Measurements from ENCODE around the gene NID1.

The NID1 gene

GRCh38 chr1:235946571-235946981 is 118.3 kb downstream of the NID1 start:
- TF ChIP-seq, protein P1, sequence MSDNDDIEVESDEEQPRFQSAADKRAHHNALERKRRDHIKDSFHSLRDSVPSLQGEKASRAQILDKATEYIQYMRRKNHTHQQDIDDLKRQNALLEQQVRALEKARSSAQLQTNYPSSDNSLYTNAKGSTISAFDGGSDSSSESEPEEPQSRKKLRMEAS (IDR thresholded peaks at IDR 0.05; ENCODE audit: low read depth, low read length), result no peak; the same call in 1 of the 2 replicates
- TF ChIP-seq POLR2A (IDR thresholded peaks at IDR 0.05; ENCODE audit: extremely low read depth, insufficient read length), result no peak
- TF ChIP-seq, protein P2, sequence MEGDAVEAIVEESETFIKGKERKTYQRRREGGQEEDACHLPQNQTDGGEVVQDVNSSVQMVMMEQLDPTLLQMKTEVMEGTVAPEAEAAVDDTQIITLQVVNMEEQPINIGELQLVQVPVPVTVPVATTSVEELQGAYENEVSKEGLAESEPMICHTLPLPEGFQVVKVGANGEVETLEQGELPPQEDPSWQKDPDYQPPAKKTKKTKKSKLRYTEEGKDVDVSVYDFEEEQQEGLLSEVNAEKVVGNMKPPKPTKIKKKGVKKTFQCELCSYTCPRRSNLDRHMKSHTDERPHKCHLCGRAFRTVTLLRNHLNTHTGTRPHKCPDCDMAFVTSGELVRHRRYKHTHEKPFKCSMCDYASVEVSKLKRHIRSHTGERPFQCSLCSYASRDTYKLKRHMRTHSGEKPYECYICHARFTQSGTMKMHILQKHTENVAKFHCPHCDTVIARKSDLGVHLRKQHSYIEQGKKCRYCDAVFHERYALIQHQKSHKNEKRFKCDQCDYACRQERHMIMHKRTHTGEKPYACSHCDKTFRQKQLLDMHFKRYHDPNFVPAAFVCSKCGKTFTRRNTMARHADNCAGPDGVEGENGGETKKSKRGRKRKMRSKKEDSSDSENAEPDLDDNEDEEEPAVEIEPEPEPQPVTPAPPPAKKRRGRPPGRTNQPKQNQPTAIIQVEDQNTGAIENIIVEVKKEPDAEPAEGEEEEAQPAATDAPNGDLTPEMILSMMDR (IDR thresholded peaks at IDR 0.05; ENCODE audit: low read depth, low read length), result peak; percentile 48
- DNase-seq (ENCODE audit: low read depth), result peak; percentile 89
- peak overlapping the region; percentile 44 for H3K4me3 ChIP-seq (ENCODE audit: low read depth, low read length)

GRCh38 chr1:235945775-235946570 is 118.9 kb downstream of the NID1 start:
- TF ChIP-seq, protein P1 (IDR thresholded peaks at IDR 0.05; ENCODE audit: low read depth, low read length), result peak; percentile 86
- TF ChIP-seq MYC (IDR thresholded peaks at IDR 0.05; ENCODE audit: low read depth, low read length), result peak; percentile 52; the same call in 1 of the 2 replicates
- no peak for TF ChIP-seq POLR2A (IDR thresholded peaks at IDR 0.05; ENCODE audit: extremely low read depth, insufficient read length)
- TF ChIP-seq, protein P2 (IDR thresholded peaks at IDR 0.05; ENCODE audit: low read depth, low read length), result no peak
- peak; percentile 93 for DNase-seq (ENCODE audit: low read depth)
- peak overlapping the region; percentile 44 for H3K4me3 ChIP-seq (ENCODE audit: low read depth, low read length)

GRCh38 chr1:235943581-235944114 is 121.2 kb downstream of the NID1 start:
- peak overlapping the region; percentile 54 for H3K4me3 ChIP-seq (ENCODE audit: low read depth, low read length)
- DNase-seq (ENCODE audit: low read depth), result peak; percentile 83
- TF ChIP-seq, protein P1 (IDR thresholded peaks at IDR 0.05; ENCODE audit: low read depth, low read length), result peak; percentile 70
- no peak; the same call in 1 of the 2 replicates for TF ChIP-seq MYC (IDR thresholded peaks at IDR 0.05; ENCODE audit: low read depth, low read length)

- no peak for TF ChIP-seq POLR2A (IDR thresholded peaks at IDR 0.05; ENCODE audit: extremely low read depth, insufficient read length)
- TF ChIP-seq, protein P1 (IDR thresholded peaks at IDR 0.05; ENCODE audit: low read depth, low read length), result peak; percentile 66
- no peak for DNase-seq (ENCODE audit: low read depth)
- peak overlapping the region; percentile 54 for H3K4me3 ChIP-seq (ENCODE audit: low read depth, low read length)
These were observed 121.8 kb downstream of the NID1 start for GRCh38 chr1:235942979-235943575.

DNA sequence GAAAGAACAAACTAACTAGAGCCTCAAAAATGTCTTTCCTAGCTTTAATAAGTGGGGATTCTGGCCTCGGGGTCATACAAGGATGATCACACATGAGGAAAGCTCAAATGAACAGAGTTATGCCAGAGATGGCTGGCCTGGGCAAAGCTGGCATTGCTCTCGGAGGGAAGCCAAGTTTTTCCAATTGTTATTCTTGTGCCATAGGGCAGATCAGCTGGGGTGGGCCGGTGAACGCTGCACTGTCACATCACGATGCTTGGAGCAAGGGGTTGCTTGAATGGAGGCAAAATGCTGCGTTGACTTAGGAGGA is 122.3 kb downstream of the NID1 start:
- TF ChIP-seq, protein P1 (IDR thresholded peaks at IDR 0.05; ENCODE audit: low read depth, low read length), result no peak
- TF ChIP-seq POLR2A (IDR thresholded peaks at IDR 0.05; ENCODE audit: extremely low read depth, insufficient read length) (no peak), MYC (IDR thresholded peaks at IDR 0.05; ENCODE audit: low read depth, low read length) (no peak; the same call in 1 of the 2 replicates)
- TF ChIP-seq, protein P2 (IDR thresholded peaks at IDR 0.05; ENCODE audit: low read depth, low read length), result no peak
- H3K4me3 ChIP-seq (ENCODE audit: low read depth, low read length), result peak overlapping the region; percentile 54
- DNase-seq (ENCODE audit: low read depth), result no peak

- peak; percentile 96 for DNase-seq (ENCODE audit: low read depth)
- H3K4me3 ChIP-seq (ENCODE audit: low read depth, low read length), result peak overlapping the region; percentile 54
- TF ChIP-seq, protein P2 (IDR thresholded peaks at IDR 0.05; ENCODE audit: low read depth, low read length), result no peak
- TF ChIP-seq, protein P1 (IDR thresholded peaks at IDR 0.05; ENCODE audit: low read depth, low read length), result peak; percentile 62
- TF ChIP-seq POLR2A (IDR thresholded peaks at IDR 0.05; ENCODE audit: extremely low read depth, insufficient read length) (peak; percentile 40), MYC (IDR thresholded peaks at IDR 0.05; ENCODE audit: low read depth, low read length) (peak; percentile 75)
These were observed 122.8 kb downstream of the NID1 start for GRCh38 chr1:235941876-235942624.
